ENCODE results near the gene KCNH2.
"Not testable (repeated sequence)": the region's sequence is repeated elsewhere in the genome, so short reads cannot be mapped to it uniquely, and the experiment has no call there.

KCNH2 gene

DNA sequence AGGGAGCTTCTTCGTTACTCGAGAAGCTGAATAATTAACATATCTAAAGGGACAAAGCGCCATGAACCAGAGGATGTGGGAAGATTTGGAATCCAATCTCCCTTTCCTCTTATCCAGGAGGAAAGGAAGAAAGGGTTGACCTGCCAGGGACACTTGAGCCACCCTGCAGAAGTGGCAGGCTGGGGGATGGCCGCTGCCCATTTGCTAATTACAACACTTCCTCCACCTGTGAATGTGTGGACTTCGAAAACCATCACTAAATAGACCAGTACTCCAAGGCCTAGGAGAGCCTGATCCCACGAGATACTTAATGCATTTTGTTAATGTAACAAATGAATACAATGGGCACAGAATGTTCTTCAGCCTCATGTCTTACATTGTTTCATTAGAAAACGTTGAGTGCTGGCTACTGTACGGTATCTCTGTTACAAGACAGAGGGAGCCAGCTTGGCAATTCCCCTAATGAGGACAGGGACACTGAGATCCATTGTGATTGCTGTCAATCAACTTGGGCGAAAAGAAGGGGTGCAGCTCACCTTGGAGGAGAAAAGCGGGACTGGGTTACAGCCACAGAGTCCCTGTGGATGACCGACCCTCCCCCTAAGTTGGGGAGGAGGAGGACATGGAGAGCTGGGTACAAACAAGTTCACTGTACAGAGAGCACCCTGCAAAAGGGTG, 66.4 kb downstream of the KCNH2 start:
- TF ChIP-seq, protein P1, sequence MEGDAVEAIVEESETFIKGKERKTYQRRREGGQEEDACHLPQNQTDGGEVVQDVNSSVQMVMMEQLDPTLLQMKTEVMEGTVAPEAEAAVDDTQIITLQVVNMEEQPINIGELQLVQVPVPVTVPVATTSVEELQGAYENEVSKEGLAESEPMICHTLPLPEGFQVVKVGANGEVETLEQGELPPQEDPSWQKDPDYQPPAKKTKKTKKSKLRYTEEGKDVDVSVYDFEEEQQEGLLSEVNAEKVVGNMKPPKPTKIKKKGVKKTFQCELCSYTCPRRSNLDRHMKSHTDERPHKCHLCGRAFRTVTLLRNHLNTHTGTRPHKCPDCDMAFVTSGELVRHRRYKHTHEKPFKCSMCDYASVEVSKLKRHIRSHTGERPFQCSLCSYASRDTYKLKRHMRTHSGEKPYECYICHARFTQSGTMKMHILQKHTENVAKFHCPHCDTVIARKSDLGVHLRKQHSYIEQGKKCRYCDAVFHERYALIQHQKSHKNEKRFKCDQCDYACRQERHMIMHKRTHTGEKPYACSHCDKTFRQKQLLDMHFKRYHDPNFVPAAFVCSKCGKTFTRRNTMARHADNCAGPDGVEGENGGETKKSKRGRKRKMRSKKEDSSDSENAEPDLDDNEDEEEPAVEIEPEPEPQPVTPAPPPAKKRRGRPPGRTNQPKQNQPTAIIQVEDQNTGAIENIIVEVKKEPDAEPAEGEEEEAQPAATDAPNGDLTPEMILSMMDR (IDR thresholded peaks at IDR 0.05; ENCODE audit: low read depth, low read length, missing control alignments), result no peak
- in situ Hi-C loops (cut with HindIII; ENCODE audit: low sequenced_read_pairs), result no loop called here
- H3K4me3 ChIP-seq (ENCODE audit: low read depth, low read length), result no peak overlapping the region
- no peak for DNase-seq (ENCODE audit: low read depth)

DNA sequence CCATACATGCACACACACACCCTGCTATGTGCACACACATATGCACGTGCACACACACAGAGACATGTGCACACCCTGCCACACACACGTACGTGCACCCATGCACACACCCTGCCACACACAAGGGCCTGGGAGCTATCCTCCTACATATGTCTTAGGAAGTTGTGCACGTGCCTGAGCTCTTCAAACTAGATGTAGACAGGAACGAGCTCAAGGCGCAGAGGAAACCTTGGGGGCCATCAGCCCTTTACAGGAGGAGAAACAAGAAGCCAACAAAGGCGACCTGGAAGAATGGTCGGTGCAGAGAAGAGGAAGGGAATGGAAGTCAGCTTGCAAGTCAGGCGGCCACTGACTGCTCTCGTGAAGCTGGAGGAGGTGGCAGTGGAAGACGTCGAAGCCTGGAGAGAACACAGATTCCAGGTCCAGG, 67.1 kb downstream of the KCNH2 start:
- in situ Hi-C loops (cut with HindIII; ENCODE audit: low sequenced_read_pairs), result no loop called here
- no peak overlapping the region for H3K4me3 ChIP-seq (ENCODE audit: low read depth, low read length)
- TF ChIP-seq, protein P1 (IDR thresholded peaks at IDR 0.05; ENCODE audit: low read depth, low read length, missing control alignments), result no peak
- DNase-seq (ENCODE audit: low read depth), result no peak

DNA sequence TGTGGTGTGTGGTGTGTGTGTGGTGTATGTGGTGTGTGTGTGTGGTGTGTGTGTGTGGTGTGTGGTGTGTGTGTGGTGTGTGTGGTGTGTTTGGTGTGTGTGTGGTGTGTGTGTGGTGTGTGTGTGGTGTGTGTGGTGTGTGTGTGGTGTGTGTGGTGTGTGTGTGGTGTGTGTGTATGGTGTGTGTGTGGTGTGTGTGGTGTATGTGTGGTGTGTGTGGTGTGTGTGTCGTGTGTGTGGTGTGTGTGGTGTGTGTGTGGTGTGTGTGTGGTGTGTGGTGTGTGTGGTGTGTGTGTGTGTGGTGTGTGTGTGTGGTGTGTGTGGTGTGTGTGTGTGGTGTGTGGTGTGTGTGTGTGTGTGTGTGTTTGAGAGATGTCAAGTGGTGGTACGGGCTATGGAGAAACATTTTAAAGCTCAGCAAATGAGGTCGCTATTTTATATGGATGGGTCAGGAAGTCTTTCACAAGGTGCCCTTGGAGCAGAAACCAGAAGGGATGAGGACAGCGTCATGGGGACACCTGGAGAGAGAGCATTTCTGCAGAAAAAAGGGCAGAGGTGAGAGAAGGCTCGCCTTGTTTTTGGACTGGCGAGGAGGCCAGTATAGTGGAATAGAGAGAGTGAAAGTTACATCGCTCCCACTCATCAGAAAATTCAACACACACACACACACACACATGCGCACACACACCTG, 67.7 kb downstream of the KCNH2 start:
- DNase-seq (ENCODE audit: low read depth); H3K4me3 ChIP-seq (ENCODE audit: low read depth, low read length); in situ Hi-C loops (cut with HindIII; ENCODE audit: low sequenced_read_pairs): not testable (repeated sequence)

DNA sequence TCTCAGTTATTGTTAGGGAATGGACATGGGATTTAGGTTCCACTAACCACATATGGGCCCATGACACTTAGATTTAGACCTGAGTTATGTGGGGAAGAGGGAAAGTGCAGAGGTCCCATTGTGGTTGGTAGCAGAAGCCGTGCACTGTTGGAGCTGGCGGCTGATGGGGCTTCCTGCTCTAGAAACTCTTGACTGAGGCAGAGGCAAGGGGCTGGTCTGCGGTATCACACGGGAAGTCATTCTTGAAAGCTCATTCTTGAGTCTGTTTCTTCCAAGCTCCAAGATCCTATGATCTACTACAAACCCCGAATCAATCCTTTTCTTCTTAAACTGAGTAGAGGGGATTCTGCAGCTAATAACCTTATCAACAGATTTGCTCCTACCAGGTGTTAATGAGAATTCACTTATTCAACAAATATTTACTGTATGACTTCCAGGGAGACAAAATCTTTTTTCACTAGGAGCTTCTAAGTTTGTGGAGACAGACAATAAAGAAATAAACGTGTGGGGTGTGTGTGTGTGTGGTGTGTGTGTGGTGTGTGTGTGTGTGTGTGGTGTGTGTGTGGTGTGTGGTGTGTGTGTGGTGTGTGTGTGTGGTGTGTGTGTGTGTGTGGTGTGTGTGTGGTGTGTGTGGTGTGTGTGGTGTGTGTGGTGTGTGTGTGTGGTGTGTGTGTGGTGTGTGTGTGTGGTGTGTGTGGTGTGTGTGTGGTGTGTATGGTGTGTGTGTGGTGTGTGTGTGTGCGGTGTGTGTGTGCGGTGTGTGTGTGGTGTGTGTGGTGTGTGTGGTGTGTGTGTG, 68.7 kb downstream of the KCNH2 start:
- DNase-seq (ENCODE audit: low read depth), result no peak
- TF ChIP-seq, protein P1 (IDR thresholded peaks at IDR 0.05; ENCODE audit: low read depth, low read length, missing control alignments), result no peak
- H3K4me3 ChIP-seq (ENCODE audit: low read depth, low read length), result no peak overlapping the region
- in situ Hi-C loops (cut with HindIII; ENCODE audit: low sequenced_read_pairs), result no loop called here

DNA sequence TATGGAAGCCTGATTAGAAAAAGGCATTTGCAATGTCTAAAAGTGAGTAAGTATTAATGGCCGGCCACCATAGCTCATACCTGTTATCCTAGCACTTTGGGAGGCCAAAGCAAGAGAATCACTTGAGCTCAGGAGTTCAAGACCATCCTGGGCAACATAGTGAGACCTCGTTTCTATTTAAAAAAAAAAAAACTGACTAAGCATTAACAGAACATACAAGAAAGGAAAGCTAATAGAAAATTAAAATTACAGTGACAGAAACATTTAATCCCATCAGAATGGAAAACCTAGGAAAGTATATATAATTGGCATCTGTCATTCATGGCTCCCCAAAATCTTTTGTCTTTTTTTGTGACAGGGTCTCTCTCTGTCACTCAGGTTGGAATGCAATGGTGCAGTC, 69.9 kb downstream of the KCNH2 start:
- in situ Hi-C loops (cut with HindIII; ENCODE audit: low sequenced_read_pairs), result no loop called here
- H3K4me3 ChIP-seq (ENCODE audit: low read depth, low read length), result no peak overlapping the region
- TF ChIP-seq, protein P1 (IDR thresholded peaks at IDR 0.05; ENCODE audit: low read depth, low read length, missing control alignments), result no peak
- DNase-seq (ENCODE audit: low read depth), result no peak

DNA sequence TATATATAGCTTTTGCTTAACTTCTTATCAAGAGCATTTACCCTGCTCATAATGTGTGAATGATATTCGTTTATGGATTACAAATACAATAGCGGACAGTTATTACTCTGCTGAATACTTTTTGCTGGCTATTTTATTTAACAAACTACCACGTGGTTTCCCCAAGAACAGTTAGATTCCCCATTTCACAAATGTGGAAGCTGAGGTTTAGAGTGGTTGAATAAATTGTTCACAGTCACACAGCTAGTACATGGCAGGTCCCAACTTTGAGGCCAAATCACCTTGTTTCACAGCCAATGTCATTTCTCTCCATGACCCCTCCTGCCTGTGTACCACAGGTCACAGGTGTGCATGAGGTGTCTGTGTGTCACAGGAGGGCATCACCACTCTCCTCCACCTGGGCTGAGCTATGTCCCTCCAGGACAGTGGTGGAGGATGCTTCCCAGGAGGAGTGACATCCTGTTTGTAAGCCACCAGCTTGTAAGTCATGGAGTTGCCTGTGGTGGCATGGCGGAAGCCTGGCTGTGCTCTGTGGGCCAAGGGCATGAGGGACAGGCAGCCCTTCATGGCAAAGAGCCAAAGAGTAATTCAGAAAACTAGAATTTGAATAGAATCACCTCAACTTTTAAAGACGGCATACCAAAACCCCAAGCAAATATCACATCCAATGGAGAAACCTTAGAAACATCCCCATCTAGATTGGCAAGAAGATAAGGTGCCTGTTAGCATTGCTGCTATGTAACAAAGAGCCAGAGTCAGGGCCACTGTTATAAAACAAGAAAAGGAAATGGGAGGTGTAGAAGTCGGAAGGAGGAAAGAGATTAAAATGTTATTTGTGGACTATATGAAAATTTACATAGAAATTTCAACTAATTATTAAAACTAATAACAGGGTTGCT, 73.9 kb downstream of the KCNH2 start:
- TF ChIP-seq, protein P1 (IDR thresholded peaks at IDR 0.05; ENCODE audit: low read depth, low read length, missing control alignments), result no peak
- in situ Hi-C loops (cut with HindIII; ENCODE audit: low sequenced_read_pairs), result no loop called here
- no peak overlapping the region for H3K4me3 ChIP-seq (ENCODE audit: low read depth, low read length)
- no peak for DNase-seq (ENCODE audit: low read depth)
